HL-60/S4 treated with retinoic acid at 250 ng/mL for 4 days and 3 days (cell line): ENCODE results near the gene FCN1.

Source experiments
- in situ Hi-C: fragments of 300-500 bp; cut with MboI; formaldehyde crosslinking; loops from 2 replicates; pipeline ENCODE4 v1.7.0; 2022; ENCODE audit warnings: low sequenced_read_pairs

Gene FCN1

DNA sequence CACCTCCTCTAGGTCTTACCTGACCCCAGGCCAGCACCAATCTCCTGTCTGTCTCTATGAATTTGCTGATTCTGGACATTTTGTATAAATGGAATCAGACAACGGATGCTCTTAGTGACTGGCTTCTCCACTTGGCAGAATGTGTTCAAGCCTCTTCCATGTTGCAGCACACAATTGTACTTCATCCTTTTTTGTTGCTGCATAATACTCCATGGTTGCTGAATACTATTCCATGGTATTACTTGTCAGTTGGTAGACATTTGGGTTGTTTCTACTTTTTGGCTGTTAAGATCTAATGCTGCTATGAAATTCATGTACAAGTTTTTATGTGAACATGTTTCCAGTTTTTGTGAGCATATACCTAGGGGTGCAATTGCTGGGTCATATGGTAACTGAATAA lies 34.3 kb upstream of the FCN1 start:
- in situ Hi-C loops, result no loop called here

DNA sequence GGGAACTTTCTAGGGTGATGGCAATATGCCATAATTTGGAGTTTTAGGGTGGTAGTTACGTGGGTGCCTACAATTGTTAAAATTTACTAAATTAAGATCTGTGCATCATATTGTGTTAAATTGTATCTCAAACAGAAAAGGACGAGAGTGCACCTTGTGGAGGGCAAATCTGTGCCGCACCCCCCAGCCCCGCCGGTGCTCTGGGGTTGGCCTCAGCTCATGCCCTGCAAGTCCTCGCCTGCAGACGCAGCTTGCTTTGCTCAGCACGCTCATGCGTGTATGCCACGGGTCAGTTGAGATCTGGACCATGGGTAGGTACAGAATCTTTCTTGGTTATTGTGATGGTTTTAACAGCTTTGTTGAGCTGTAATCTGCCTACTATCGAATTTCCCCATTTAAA lies 33.7 kb upstream of the FCN1 start:
- in situ Hi-C loops, result no loop called here

DNA sequence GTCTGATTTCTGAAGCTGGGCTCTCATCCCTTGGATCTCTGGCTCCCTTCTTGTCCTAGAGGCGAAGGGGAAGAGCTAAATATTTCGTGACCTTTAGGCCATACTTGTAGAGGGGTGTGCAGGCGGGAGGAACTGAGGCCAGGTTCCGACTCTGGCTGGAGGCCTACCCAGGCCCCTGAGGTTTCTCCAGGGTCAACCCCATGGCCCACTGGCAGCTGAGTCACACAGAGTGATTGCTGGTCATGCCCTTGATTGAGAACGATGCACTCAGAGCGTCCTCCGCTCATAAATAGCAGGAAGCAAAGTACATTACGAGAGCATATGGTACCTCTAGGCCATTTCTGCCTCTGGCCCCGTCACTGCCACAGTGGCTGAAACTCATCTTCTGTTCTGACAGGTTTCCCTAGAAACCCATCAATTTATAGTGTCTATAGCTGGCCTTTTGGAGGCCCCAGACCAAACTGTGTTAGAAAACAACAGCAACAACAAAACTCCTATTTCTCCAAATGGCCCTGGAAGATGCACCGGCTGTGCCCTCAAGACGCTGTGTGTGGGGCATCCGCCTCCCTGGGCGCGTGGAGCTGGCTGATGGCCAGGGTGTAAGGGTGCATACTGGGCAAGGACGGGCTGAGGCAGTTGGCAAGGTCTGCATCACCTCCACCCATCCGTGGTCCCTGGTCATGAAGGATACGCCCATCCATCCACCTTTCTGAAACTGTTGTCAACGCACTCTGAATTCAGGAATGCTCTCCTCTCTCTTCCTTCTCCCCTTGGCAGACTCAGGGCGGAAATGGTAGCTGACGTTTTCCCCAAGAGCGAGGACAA lies 32.9 kb upstream of the FCN1 start:
- in situ Hi-C loops, result no loop called here

- in situ Hi-C loops, result no loop called here
Observed at GRCh38 chr9:134949681-134950385, 32.1 kb upstream of the FCN1 start.

- in situ Hi-C loops, result no loop called here
Observed at GRCh38 chr9:134948149-134948548, 30.4 kb upstream of the FCN1 start.

- in situ Hi-C loops, result no loop called here
Observed at GRCh38 chr9:134947265-134947955, 29.7 kb upstream of the FCN1 start.

- in situ Hi-C loops, result no loop called here
Observed at GRCh38 chr9:134946663-134947062, 29.0 kb upstream of the FCN1 start.

- in situ Hi-C loops, result no loop called here
Observed at GRCh38 chr9:134945509-134946275, 28.0 kb upstream of the FCN1 start.

DNA sequence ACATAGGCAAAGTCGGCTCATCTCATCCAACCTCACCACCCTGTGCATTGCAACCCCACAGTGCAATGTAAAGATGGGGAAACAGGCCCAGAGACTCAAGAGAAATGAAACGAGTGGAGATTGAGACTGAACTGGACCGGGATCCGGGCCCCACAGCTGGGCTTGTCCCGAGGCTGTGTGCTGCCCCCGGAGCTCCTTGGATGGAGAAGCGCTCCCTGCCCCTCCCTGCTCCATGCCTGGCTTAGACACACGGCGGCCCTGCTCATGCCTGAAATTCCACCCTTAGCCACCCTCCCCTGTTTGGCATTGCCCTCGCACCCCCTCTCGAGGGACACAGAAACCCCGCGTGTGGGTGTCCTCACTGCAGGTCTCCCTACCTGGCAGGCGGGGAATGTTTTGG lies 27.2 kb upstream of the FCN1 start:
- in situ Hi-C loops, result no loop called here

DNA sequence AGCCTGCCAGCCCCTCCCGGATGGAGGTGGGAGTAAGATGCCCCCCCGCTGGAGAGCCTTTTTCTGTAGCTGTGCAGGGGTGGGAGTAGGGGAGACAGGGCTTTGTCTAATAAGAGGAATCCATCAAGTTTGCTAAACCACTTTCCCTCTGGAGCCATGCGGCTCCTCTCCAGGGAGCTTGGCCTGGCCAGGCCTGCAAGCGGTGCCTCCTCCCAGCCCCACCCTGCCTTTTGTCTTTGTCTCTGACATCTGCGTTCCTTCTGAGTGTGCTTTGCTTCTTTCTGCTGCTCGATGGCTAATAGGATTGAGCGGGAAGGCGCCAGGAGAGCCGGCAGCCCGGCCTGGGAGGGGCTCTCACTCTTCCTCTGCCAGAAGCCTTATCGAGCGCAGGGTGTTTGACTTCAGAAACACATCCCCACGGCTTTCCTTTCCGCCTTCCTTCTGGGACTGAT lies 26.7 kb upstream of the FCN1 start:
- in situ Hi-C loops, result no loop called here

DNA sequence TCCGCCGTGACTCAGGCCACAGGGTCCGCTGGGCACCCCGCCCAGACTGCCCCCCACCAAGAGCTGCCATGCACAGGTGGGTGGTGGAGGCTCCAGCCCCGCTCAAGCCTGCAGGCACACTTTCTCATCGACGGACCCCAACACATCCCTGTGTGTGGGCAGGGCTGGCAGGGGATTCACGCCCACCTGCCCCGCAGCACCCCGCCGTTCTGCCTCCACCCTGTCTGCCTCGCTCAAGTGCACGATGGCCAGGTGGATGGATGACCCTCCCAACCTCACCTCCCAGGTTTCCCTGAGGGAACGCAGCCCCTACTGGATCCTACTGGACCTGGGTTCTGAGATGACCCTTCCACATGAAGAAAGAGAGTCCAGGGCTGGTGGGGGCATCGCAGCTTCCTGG lies 26.1 kb upstream of the FCN1 start:
- in situ Hi-C loops, result no loop called here

DNA sequence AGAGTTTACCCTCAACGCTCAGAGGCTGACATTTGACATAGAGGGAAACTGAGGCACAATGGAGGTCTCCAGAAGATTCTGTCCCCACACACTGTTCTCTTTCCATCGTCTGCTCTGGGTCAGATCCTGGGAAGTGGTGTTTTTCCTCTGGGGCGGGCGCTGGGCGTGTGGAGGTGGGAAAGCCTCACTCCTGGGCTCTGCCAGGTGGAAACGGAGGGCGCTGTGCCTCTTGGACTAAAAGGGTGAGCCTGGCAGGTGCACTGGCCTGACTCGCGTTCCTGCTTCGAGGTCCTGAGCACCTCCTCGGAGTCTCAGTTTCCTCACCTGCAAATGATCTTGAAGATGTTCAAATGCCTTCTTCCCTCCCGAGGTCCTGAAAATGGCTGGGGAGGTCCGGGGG lies 25.7 kb upstream of the FCN1 start:
- in situ Hi-C loops, result no loop called here

DNA sequence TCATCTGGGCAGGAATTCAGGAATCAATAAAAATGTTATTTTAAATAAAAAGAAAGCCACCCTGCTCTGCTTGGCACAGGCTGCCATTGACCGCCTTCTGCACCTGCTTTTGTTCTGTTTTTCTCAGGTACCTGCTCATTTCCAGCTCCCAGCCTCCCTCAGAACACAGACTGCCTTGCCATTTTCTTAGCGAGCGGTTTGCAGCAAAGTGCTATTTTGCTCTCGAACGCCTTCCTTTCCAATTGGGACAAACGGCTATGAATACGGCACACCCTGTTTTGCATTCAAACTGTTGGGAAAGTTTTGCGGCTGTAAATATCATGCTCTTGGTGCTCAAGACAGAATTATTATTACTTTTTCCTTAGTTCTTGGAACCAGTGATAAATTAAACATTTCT lies 25.1 kb upstream of the FCN1 start:
- in situ Hi-C loops, result no loop called here

GRCh38 chr9:134942011-134942787 lies 24.5 kb upstream of the FCN1 start:
- in situ Hi-C loops, result no loop called here

GRCh38 chr9:134940236-134941208 lies 22.8 kb upstream of the FCN1 start:
- in situ Hi-C loops, result no loop called here

GRCh38 chr9:134939836-134940235 lies 22.1 kb upstream of the FCN1 start:
- in situ Hi-C loops, result no loop called here

- in situ Hi-C loops, result no loop called here
Observed at GRCh38 chr9:134939080-134939733, 21.5 kb upstream of the FCN1 start.

- in situ Hi-C loops, result no loop called here
Observed at GRCh38 chr9:134938346-134939079, 20.8 kb upstream of the FCN1 start.
